ENCODE measurements around the gene CREG2.
A peak's percentile ranks its signal among the peaks of the same experiment; 100 is the strongest.

CREG2 gene

GRCh38 chr2:101400506-101401325, 13.4 kb upstream of the CREG2 start:
- ATAC-seq (replicated peaks) (peak; percentile 44 to 45), DNase-seq (no peak)
- peak overlapping the region; percentile 80 for H3K27ac Mint-ChIP-seq
- H3K4me3 Mint-ChIP-seq: peak overlapping the region; percentile 25 to 72
- no peaks in the 10 kb centered on the region for H3K9me3 Mint-ChIP-seq
- peaks cover 0 to 6% of the 10 kb centered on the region in 2 donors for H3K27me3 Mint-ChIP-seq
- no peaks in the 10 kb centered on the region for H3K36me3 Mint-ChIP-seq
- peaks cover 47 to 77% of the 10 kb centered on the region in 2 donors for H3K4me1 Mint-ChIP-seq

DNA sequence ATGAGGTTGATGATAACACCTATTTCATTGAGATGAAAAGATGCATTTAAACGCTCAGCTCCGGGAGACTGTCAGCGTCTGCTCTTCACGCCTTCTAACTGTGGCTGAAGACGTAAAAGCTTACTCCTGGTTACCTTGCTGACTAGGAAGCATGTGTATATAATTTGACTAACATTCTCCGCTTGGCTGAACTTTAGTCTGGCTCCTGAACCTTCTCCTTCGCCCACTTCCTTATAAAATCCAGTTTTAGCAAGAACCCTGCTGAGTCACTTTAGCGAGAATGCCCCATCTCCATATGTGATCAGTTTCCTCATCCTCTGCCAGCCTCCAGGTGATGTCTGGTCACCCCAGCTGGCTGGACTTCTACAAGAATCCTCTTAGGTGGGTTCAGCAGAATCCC, 12.7 kb upstream of the CREG2 start:
- Mint-ChIP-seq H3K9me3 (no peaks in the 10 kb centered on the region), H3K27me3 (peaks cover 0 to 6% of the 10 kb centered on the region in 2 donors), H3K4me3 (peak overlapping the region; percentile 25 to 72), H3K27ac (peak overlapping the region; percentile 80), H3K4me1 (peaks cover 41 to 71% of the 10 kb centered on the region in 2 donors), H3K36me3 (no peaks in the 10 kb centered on the region)
- no peak for DNase-seq
- ATAC-seq (replicated peaks): peak; percentile 56 to 58

- H3K4me3 Mint-ChIP-seq: no peak overlapping the region
- H3K4me1 Mint-ChIP-seq: peaks cover 41 to 65% of the 10 kb centered on the region in 2 donors
- DNase-seq (no peak), ATAC-seq (replicated peaks) (no peak)
- no peaks in the 10 kb centered on the region for H3K9me3 Mint-ChIP-seq
- H3K27me3 Mint-ChIP-seq: peaks cover 0 to 6% of the 10 kb centered on the region in 2 donors
- peak overlapping the region; percentile 65 for H3K27ac Mint-ChIP-seq
- no peaks in the 10 kb centered on the region for H3K36me3 Mint-ChIP-seq
Measured at GRCh38 chr2:101399021-101399799, 11.9 kb upstream of the CREG2 start.

DNA sequence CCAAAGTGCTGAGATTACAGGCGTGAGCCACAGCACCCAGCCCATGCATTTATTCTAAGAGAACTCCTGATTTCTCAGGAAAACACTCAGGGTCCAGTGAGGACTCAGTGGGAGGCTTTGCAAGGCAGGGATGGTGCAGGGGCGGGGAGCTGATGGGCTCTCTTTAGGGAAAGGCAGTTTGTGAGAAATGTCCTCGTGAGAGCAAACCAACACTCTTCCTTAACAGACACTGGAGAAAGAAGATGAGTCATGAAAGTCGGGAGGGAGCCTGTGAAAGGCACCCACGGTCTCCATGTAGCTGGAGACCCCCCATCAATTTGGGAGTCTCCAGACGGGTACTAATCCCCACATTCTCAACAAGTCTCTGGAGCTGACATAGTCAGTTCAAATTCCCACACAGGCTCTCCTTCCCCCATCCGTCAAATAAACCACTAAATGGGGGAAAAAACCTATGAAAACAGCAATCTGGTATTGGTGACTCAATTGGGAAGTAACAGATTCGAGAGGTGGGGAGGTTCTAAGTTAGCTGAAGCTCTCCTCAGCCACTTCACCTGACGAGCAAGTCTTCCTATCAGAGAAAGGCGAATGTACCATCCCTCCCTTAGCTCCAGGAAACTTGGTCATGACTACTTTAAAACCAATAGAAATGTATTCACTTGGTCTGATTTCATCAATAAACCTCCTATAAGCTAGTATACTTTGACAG, 11.0 kb upstream of the CREG2 start:
- H3K27ac Mint-ChIP-seq: no peak overlapping the region
- DNase-seq (no peak), ATAC-seq (replicated peaks) (no peak)
- no peaks in the 10 kb centered on the region for H3K36me3 Mint-ChIP-seq
- H3K27me3 Mint-ChIP-seq: peaks cover 0 to 8% of the 10 kb centered on the region in 2 donors
- H3K4me1 Mint-ChIP-seq: peaks cover 41 to 59% of the 10 kb centered on the region in 2 donors
- no peaks in the 10 kb centered on the region for H3K9me3 Mint-ChIP-seq
- H3K4me3 Mint-ChIP-seq: no peak overlapping the region

DNA sequence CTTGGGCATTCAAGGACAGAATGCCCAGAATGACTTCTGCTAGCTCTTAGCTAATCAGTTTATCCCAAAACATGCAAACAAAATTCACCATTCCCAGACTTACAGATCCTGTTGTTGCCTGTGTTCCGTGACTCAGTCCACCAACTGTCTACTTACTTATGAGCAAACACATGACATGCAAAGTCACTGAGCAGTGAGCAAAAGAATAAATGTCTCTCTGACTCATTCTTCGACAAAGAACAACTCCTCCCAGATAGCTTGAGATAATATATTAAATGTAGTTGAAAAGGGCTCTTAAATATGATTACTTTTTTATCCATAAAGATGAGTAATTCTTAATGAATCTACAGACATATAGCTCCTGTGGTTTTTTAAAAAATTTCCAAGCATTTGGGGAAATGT, 9.0 kb upstream of the CREG2 start:
- no peak overlapping the region for H3K27ac Mint-ChIP-seq
- H3K9me3 Mint-ChIP-seq: no peaks in the 10 kb centered on the region
- DNase-seq (no peak), ATAC-seq (replicated peaks) (no peak)
- H3K36me3 Mint-ChIP-seq: no peaks in the 10 kb centered on the region
- peaks cover 6 to 22% of the 10 kb centered on the region in 2 donors for H3K27me3 Mint-ChIP-seq
- H3K4me1 Mint-ChIP-seq: peaks cover 24 to 39% of the 10 kb centered on the region in 2 donors
- no peak overlapping the region for H3K4me3 Mint-ChIP-seq

DNA sequence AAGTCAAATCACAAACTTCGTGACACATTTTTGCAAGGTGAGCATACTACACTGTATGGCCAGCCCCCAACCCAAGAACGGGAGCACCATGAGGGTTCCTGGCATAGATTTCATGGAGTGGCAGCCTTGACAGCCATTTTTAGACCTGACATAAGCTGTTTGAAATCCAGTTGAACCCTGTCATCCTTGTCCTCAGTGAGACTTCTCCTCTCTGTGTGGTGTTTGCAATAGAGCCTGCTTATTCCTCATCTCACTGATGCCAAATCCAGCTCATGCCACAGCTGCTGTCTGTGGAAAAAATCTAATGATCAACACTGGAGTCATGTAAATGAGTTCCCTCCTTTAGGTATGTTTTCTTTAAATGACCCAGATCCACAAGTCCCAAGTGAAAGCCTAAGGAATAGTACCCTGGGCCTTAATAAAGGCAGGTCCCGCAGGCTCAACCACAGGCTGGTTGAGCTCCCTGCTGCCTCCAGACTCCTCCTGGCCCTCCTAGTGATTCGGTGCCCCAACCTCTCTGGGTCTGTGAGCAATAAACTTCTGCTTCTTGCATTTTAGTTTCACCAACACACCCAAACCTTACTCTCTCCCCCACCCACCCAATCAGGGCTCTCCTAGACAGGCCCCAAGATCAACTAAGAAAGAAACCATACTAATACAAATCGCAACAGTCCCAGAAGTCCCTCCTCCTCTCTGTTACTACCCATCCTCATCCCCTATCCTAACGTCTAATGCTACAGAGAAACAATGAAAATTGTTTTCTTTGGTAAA, 8.4 kb upstream of the CREG2 start:
- Mint-ChIP-seq H3K27ac (no peak overlapping the region), H3K9me3 (no peaks in the 10 kb centered on the region), H3K36me3 (no peaks in the 10 kb centered on the region), H3K27me3 (peaks cover 6 to 22% of the 10 kb centered on the region in 2 donors), H3K4me3 (no peak overlapping the region), H3K4me1 (peaks cover 18 to 33% of the 10 kb centered on the region in 2 donors)
- DNase-seq (no peak), ATAC-seq (replicated peaks) (no peak)

- Mint-ChIP-seq H3K36me3 (no peaks in the 10 kb centered on the region), H3K4me3 (no peak overlapping the region), H3K4me1 (peaks cover 6 to 19% of the 10 kb centered on the region in 2 donors), H3K9me3 (no peaks in the 10 kb centered on the region), H3K27ac (no peak overlapping the region), H3K27me3 (peaks cover 48 to 49% of the 10 kb centered on the region in 2 donors)
- no peak for ATAC-seq (replicated peaks)
- no peak for DNase-seq
Measured at GRCh38 chr2:101388232-101388631, 929 bp upstream of the CREG2 start.

GRCh38 chr2:101386599-101387150, 628 bp downstream of the CREG2 start:
- Mint-ChIP-seq H3K27ac (no peak overlapping the region), H3K36me3 (no peaks in the 10 kb centered on the region), H3K27me3 (peaks cover 47% of the 10 kb centered on the region in 2 donors), H3K9me3 (no peaks in the 10 kb centered on the region), H3K4me3 (peak overlapping the region; percentile 56 to 80), H3K4me1 (peaks cover 6 to 19% of the 10 kb centered on the region in 2 donors)
- ATAC-seq (replicated peaks) (peak; percentile 51 to 62), DNase-seq (no peak)

- Mint-ChIP-seq H3K27ac (no peak overlapping the region), H3K4me3 (no peak overlapping the region), H3K4me1 (peaks cover 4 to 16% of the 10 kb centered on the region in 2 donors), H3K27me3 (peaks cover 31 to 37% of the 10 kb centered on the region in 2 donors), H3K36me3 (no peaks in the 10 kb centered on the region), H3K9me3 (no peaks in the 10 kb centered on the region)
- no peak for ATAC-seq (replicated peaks)
- no peak for DNase-seq
Measured at GRCh38 chr2:101383016-101383541, 4.2 kb downstream of the CREG2 start.

DNA sequence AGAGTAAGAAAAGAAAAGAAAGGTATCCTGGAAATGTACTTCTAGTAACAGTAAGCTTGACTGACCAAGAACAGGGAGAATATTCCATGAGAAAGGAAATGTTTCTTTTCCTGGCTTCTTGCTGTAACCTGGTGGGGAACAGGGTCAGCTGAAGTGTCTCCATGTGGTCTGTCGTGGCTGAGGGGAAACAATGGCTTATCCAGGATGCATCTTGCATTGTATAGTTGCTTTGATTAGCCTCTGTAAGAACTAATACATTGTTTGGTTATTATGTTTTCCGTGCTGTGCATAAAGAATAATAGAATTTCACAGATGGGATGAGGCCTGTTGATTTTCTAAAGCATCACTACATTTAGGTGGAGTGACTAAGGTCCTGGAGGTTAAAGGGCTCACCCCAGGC, 4.9 kb downstream of the CREG2 start:
- DNase-seq: no peak
- H3K4me1 Mint-ChIP-seq: peaks cover 0 to 9% of the 10 kb centered on the region in 2 donors
- no peak for ATAC-seq (replicated peaks)
- no peaks in the 10 kb centered on the region for H3K36me3 Mint-ChIP-seq
- no peak overlapping the region for H3K27ac Mint-ChIP-seq
- peaks cover 31% of the 10 kb centered on the region in 2 donors for H3K27me3 Mint-ChIP-seq
- H3K9me3 Mint-ChIP-seq: no peaks in the 10 kb centered on the region
- no peak overlapping the region for H3K4me3 Mint-ChIP-seq

DNA sequence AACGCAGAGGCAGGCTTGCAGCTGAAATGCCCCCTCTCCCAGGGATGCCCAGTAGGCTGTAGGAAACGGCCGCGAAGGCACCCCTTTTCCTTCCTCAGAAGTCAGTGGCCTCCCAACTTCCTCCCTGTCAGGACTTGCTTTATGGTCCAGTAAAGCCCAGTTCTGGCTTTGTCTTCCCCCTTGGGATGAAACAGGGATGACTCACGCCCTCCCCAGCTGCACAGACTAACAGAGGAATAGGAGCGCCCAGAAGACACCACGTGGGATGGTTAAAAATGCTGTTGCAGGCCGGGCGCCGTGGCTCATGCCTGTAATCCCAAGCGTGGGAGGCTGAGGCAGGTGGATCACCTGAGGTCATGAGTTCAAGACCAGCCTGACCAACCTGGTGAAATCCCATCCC, 6.9 kb downstream of the CREG2 start:
- H3K36me3 Mint-ChIP-seq: no peaks in the 10 kb centered on the region
- no peaks in the 10 kb centered on the region for H3K9me3 Mint-ChIP-seq
- no peaks in the 10 kb centered on the region for H3K4me1 Mint-ChIP-seq
- DNase-seq: no peak
- peaks cover 16 to 21% of the 10 kb centered on the region in 2 donors for H3K27me3 Mint-ChIP-seq
- H3K27ac Mint-ChIP-seq: no peak overlapping the region
- no peak overlapping the region for H3K4me3 Mint-ChIP-seq
- no peak for ATAC-seq (replicated peaks)

GRCh38 chr2:101379091-101379490, 8.2 kb downstream of the CREG2 start:
- ATAC-seq (replicated peaks) (no peak), DNase-seq (no peak)
- Mint-ChIP-seq H3K27ac (no peak overlapping the region), H3K4me1 (peaks cover 0 to 2% of the 10 kb centered on the region in 2 donors), H3K9me3 (no peaks in the 10 kb centered on the region), H3K36me3 (no peaks in the 10 kb centered on the region), H3K4me3 (no peak overlapping the region), H3K27me3 (peaks cover 14 to 16% of the 10 kb centered on the region in 2 donors)

DNA sequence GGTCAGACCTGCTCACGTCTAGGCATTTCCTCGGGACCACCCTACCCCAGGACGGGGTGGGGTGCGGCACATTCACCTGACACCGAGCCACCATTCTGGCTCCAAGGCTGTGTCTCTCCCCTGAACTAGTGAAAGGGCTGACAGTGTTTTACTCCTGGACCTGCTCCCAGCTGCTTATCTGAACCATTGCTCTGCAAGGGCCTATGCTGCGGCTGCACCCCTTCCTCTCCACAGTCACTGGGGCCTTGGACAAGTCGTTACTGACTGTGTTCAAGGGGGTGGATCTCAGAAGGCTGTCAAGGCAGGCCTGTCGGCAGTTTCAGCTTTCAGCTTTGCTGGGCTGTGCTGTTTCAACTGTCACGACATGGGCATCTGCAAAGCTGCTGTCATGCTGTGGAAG, 11.7 kb downstream of the CREG2 start:
- Mint-ChIP-seq H3K4me3 (no peak overlapping the region), H3K27me3 (no peaks in the 10 kb centered on the region), H3K36me3 (no peaks in the 10 kb centered on the region), H3K27ac (no peak overlapping the region), H3K4me1 (peaks cover 0 to 2% of the 10 kb centered on the region in 2 donors), H3K9me3 (peaks cover 7% of the 10 kb centered on the region in 2 donors)
- ATAC-seq (replicated peaks) (no peak), DNase-seq (no peak)

Data from stimulated activated naive B cell treated with anti-CD40 and anti-IgM and Interleukin-4, amounts not matched to agents 10 μg/mL and 1 μg/mL and 100 μg/mL, for 72 hours (primary cell).